ENCODE data around the gene LRRFIP2.

DNA sequence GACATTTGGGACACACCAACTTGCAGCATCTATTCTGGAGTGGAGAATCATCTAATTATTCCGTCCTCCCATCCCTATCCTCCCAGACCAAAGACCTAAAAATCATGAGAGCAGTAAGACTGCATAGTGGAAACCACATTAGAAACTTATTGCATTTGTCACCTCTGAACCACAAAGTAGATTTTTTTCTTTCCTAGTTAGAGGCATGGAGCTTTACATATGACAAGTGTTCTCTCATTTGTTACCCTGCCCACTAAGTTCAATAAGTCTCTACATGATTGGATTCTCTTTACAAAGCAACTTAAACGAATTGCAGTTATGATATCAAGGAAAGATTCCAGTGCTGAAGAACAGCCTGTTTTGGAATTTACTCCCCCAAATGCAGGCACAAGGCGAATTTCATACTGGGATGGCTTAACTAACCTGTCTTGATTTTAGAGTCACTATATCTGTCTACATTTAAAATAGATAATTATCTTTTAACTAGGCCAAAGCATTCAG lies 42.3 kb upstream of the LRRFIP2 start:
- TF ChIP-seq, protein P1, sequence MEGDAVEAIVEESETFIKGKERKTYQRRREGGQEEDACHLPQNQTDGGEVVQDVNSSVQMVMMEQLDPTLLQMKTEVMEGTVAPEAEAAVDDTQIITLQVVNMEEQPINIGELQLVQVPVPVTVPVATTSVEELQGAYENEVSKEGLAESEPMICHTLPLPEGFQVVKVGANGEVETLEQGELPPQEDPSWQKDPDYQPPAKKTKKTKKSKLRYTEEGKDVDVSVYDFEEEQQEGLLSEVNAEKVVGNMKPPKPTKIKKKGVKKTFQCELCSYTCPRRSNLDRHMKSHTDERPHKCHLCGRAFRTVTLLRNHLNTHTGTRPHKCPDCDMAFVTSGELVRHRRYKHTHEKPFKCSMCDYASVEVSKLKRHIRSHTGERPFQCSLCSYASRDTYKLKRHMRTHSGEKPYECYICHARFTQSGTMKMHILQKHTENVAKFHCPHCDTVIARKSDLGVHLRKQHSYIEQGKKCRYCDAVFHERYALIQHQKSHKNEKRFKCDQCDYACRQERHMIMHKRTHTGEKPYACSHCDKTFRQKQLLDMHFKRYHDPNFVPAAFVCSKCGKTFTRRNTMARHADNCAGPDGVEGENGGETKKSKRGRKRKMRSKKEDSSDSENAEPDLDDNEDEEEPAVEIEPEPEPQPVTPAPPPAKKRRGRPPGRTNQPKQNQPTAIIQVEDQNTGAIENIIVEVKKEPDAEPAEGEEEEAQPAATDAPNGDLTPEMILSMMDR (IDR thresholded peaks at IDR 0.05; ENCODE audit: insufficient read depth, low read depth, low read length), result no peak
- no peak for TF ChIP-seq EZH2 (IDR thresholded peaks at IDR 0.05; ENCODE audit: insufficient read depth, low read length)
